Midbrain (tissue), 1 donor: ENCODE data around the gene PPL.
"Not testable (repeated sequence)": the region's sequence is repeated elsewhere in the genome, so short reads cannot be mapped to it uniquely, and the experiment has no call there.

ENCODE experiments used
- DNase-seq: peaks from one replicate; lab custom pipeline; 2025; lab: John Stamatoyannopoulos, UW

The PPL gene

DNA sequence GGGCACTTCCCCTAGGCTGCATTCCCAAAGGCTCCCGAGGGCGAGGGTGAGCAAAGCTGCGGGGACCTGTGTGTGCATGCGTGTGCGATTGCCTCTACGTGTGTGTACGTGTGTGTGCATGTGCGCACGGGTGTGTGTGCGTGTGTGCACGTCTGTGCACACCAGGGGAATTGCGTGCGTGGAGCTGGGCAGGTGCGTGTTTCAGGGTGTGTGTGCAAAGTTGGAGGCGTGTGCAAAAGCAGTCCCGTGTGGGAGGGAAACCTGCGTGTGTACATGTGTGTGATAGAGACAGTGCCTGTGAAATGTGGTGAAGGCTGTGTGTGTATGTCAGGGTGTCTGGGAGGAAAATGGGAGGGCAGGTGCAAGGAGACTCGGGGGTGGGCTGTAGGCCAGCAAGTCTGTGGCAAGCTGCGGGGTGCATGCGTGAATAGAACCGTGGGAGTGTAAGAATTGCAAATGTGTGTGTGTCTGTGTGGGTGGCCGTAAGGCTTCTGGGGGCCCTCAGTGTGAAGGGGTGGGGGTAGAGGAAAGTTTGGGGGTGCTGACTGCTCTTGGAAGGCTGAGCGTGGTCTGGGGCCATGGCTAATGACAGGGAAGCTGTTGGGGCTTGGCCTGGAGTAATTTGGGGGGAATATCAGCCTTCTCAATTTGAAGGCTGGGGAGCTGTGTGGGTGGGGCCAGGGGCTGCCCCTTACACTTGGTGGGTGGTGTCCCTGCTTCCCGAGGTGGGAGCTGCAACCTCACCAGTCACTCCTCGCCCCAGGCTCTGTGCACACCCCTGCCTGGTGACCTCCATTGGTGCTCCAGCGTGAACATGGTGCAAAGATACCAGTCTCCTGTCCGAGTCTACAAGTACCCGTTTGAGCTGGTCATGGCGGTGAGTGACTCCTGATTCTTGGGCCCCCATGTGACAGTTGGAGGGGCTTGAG is 21.8 kb upstream of the PPL start:
- DNase-seq, result peak; percentile 4

GRCh38 chr16:4957720-4958509 is 21.0 kb upstream of the PPL start, which contains the start of gene SEC14L5:
Gene SEC14L5 (plus strand): TSS chr16:4958330. CDS start chr16:4959324, 994 bp downstream.
- peak; percentile 96 for DNase-seq

- no peak for DNase-seq
Observed at GRCh38 chr16:4957420-4957719, 20.4 kb upstream of the PPL start.

GRCh38 chr16:4954714-4955113 is 17.8 kb upstream of the PPL start:
- DNase-seq, result no peak

- DNase-seq, result not testable (repeated sequence)
Observed at GRCh38 chr16:4951583-4951982, 14.6 kb upstream of the PPL start.

DNA sequence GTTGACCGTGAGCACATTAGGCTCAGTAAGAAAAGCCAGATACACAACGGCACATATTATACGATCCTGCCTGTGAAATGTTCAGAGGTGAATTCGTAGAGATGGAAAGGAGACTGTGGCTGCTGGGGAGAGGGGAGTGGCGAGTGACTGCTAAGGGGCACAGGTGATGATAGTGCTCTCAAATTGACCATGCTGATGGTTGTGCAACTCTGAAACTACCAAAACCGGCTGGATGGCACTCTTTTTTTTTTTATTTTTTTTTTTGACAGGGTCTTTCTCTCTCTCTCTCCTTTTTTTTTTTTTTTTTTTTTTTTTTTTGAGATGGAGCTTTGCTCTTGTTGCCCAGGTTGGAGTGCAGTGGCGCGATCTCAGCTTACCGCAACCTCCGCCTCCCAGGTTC is 13.0 kb upstream of the PPL start:
- DNase-seq, result no peak

GRCh38 chr16:4948903-4949766 is 12.2 kb upstream of the PPL start:
- no peak for DNase-seq

DNA sequence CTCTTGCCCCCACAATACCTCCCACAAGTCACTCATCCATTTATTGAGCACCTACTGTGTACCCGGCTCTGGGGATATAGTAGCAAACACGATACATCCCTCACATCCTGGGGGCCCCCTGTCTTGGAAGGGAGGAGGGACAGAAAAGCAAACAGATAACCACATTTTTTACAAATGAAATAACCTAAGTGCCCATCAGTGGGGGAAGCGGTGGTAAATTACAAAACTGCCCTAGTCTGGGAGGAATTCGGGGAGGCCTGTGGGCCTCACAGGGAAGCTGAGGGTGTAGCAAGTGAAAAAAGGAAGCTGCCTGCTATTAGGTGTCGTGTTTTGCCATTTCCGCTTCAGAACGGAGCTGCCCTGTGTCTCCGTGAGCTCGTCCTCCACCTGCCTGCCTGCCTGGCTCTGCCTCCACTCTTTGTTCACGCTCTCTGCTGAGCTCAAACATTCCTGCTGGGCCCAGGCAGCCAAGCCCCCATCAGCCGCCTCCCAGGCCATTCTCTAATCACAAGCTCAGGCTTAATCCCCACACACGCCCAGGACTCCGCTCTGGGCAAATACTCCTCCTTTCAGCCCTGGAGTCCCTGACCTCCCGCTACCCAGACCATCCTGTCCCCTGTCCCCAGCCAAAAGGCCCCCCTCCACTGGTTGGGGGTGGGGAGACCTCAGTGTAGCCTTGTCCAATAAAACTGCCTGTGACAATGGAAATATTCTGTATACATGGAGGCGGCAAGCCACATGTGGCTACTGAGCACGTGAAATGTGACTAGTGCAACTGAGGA is 11.0 kb upstream of the PPL start:
- DNase-seq, result no peak

DNA sequence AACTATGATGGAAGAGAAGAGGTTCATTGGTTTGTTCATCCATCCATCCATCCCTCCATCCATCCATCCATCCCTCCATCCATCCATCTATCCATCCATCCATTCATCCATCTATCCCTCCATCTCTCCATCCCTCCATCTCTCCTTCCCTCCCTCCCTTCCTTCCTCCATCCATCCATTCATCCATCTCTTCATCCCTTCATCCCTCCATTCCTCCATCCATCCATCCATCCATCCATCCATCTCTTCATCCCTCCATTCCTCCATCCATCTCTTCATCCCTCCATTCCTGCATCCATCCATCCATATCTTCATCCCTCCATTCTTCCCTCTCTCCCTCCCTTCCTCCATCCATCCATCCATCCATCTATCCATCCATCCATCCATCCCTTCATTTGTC is 10.0 kb upstream of the PPL start:
- DNase-seq, result no peak

GRCh38 chr16:4945560-4946502 is 8.9 kb upstream of the PPL start:
- DNase-seq, result no peak

DNA sequence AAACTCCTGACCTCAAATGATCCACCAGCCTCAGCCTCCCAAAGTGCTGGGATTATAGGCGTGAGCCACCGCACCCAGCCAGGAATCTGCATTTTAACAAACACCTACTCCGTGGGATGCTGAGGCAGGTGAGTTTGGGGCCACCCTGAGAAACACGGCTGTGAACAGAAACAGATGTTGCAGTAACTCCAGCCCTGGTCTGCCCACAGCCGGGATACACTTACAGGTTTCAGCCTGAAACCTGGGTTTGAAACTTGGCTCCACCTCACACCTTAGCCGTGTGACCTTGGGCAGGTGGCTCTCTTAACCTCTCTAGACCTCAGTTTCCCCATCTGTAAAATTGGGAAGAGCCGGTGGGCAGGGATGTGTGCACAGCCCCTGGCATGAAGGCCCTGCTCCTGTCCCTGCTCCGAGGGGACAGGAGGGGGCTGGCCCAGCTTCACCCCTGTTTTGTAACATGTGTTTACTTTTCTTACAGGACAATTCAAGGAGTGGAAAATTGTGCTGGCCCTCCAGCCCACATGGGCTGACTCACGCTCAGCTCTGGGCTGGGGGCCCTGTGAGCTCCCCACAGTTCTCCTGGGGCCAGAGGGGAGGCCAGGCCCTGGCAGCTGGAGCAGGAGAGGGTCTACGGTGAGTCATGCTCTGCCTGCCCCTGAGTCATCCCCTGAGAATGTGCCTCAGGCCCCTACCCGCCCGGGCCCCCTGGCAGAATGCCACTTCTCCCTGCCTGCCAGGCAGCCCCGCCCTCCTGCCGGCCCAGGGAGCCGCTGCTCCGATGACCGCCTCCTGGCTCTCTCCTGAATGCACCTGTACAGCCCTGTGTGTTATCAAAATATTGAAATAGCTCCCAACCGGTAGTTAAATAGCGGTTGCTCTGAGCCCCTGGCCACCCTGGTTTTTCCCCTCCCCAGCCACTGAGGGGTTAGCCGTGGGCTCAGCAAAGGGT is 7.7 kb upstream of the PPL start:
- no peak for DNase-seq

GRCh38 chr16:4942481-4942880 is 5.5 kb upstream of the PPL start:
- no peak for DNase-seq

DNA sequence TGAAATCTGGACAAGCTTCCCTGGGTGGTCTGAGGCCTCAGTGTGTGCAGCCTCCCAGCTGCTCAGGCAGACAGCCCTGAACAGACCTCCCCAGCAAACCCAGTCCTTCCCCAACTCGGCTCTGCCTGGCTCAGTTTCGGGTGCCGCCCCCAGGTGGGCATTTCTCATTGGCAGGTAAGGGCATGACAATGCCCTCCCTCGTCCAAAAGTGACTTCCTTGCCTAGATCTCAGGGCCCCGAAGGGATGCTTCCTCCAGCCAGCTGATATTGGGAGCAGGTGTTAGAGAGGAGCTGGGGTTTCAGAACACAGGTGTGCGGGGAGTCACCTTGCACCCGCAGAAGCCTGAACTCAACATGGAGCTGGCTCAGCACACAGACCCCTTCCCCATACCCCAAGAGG is 3.8 kb upstream of the PPL start:
- DNase-seq, result no peak

- no peak for DNase-seq
Observed at GRCh38 chr16:4938683-4939030, 1.7 kb upstream of the PPL start.

- DNase-seq, result peak; percentile 3
Observed at GRCh38 chr16:4937782-4938682, 1.1 kb upstream of the PPL start.

GRCh38 chr16:4936181-4936990 is 562 bp downstream of the PPL start:
- DNase-seq, result no peak

- DNase-seq, result no peak
Observed at GRCh38 chr16:4935241-4935855, 1.6 kb downstream of the PPL start.
